Renal cortex interstitium (tissue), 11 donors: Measurements from ENCODE around the gene SOHLH1. TPM values are rescaled to one million over a fixed set of nuclear protein-coding genes. Genes with fewer than 3 reads are reported as not detected.
"Not testable (repeated sequence)": the region's sequence is repeated elsewhere in the genome, so short reads cannot be mapped to it uniquely, and the experiment has no call there.

Source experiments
- DNase-seq, 11 donors: peaks; one replicate each; pipeline ENCODE4 v3.0.0-alpha.2; 2013; ENCODE audit warnings: low read depth in 9 of 11, low spot score in 4 of 11; ENCODE audit errors: extremely low read depth in 1 of 11
- polyA plus RNA-seq, 3 donors: library from polyadenylated mRNA; unstranded; fragments of 120-200 nt; gene quantifications; one replicate each; pipeline ENCODE4 v1.2.1, GENCODE V29; 2013; ENCODE audit not compliant: insufficient read length in 3 of 3

Gene SOHLH1
- polyA plus RNA-seq, 3 donors = not detected

GRCh38 chr9:135690836-135691570 is 8.3 kb downstream of the SOHLH1 start:
- DNase-seq = no peak

DNA sequence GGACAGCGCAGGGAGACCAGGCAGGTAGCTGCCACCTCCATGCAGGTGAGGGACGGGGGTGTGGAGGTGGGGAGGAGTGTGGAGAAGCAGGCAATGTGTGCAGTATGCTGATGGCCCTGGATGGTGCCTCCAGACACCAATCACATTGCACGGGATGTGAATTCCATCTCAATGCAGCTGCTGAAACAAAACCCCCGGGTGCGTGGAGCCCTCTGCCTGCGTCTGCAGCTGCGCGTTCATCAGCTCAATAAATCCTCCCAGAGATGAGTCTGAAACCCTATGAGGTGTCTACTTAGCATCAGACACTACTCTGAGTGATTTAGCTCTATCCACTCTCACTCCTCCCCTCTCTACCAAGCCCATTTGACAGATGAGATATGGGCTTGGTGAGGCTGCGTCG is 10.3 kb downstream of the SOHLH1 start:
- no peak for DNase-seq

DNA sequence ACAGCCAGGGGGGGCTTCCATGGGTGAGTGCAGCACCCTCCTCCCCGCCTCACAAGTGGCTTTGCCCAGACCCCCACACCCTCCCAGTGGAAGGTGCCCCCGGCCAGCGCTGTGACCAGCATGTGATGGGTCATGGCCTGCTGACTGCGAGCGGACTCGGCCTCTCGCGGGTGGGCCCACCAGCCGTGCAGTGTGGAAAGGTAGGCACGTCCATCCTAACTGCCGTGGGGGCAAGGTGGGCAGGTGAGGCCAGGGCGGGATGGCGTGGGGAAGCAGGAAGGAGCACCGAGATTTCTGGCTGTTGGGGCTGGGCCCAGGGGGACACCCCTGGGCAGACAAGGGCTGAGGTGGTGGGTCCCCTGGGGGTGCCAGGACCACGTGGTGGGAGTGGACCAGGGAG is 12.1 kb downstream of the SOHLH1 start:
- no peak for DNase-seq

GRCh38 chr9:135684691-135685090 is 14.6 kb downstream of the SOHLH1 start:
- DNase-seq = no peak

- DNase-seq = no peak
Observed at GRCh38 chr9:135683401-135684034, 15.8 kb downstream of the SOHLH1 start.

DNA sequence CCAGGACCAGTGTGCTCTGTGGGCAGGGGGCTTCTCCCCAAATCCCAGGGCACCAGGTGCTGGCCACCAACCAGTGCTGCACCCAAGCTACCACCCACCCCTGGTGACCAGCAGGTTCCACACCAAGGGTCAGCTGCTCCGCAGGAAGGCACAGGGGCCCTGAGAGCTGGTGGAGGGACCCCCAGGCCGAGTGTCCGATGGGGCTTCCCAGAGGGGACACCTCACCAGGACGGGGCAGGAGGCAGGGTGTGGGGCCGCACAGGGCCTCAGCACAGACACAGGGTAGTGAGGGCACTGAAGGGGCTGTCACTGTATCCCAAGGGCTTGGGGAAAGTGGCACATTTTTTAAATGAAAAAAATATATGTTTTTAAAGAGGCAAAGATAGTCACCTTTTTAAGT is 18.1 kb downstream of the SOHLH1 start:
- DNase-seq = no peak

- DNase-seq = no peak
Observed at GRCh38 chr9:135680056-135680455, 19.2 kb downstream of the SOHLH1 start.

DNA sequence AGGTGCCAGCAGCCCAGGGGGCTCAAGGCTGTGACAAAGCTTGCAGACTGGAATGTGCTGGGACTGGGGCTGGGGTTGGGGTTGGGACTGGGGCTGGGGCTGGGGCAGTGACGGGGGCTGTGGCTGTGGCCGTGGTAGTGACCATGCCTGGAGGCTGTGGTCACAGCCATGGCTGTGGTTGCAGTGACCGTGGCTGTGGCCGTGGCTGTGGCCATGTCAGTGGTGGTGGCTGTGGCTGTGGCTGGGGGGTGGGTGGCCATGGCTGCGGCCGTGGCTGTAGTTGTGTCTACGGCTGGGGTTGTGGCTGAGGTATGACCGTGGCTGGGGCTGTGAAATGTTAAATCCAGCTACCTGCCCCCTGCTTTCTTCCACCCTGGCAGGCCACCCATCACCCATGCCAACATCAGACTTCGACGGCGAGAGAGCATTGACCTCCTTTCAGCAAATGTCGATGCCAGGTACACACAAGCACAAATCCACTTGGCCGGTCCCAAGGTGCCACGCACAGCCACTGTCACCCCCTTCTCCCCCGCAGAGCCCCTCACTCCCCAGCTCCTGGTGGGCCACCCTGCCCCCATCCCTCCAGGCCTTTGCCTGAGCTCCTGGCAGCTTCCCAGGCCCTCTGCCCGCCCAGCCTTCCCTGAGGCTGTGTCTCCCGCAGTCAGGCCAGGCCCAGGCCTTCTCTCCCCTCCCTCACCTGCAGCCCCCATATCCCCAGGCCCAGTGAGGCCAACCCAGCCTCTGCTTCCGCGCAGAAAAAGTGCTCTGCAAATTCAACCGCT is 20.9 kb downstream of the SOHLH1 start:
- DNase-seq = no peak

GRCh38 chr9:135677641-135678168 is 21.6 kb downstream of the SOHLH1 start:
- no peak for DNase-seq

- no peak for DNase-seq
Observed at GRCh38 chr9:135676891-135677290, 22.4 kb downstream of the SOHLH1 start.

DNA sequence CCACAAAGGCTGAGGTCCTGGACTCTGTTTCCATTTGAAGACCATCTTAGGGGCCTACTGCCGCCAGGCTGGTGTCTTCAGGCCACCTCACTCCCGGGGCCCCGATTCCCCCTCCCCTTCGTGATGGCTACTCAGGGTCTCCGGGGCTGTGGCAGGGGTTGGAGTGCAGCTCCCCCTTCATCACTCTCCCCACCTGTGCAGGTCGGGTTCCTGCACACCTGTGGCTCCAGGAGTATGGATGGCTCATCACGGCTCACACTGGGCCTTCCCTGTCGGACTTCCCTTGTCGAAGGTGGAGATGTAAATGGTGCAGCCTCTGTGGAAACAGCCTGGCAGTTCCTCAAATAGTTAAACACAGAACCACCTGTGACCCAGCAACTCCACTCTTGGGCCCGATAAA is 24.3 kb downstream of the SOHLH1 start:
- no peak for DNase-seq

DNA sequence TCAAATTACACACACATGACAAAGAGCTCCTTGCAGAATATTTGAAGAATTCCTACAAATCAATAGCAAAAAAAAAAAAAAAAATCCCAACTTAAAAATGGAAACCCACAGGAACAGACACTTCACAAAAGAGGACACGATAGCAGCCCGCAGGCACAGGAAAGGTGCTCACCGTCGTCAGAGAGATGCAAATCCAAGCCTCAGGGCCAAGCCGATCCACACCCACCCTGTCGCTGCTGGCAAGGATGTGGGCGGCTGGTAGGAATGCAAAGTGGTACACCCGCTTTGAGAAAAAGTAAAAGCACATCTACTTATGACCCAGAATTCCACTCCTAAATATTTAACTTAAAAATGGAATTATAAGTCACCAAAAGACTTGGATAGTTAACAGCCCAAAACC is 25.3 kb downstream of the SOHLH1 start:
- DNase-seq = no peak

DNA sequence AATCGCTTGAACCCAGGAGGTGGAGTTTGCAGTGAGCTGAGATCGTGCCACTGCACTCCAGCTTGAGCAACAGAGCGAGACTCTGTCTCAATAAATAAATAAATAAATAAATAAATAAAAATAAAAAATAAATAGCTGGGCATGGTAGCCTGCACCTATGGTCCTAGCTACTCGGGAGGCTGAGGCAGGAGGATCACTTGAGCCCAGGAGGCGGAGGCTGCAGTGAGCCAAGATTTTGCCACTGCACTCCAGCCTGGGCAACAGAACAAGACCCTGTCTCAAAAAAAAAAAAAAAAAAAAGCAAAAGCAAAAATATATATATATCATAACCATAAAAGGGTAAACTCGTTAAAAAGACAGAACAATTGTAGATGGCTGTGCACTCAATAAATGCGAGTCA is 26.5 kb downstream of the SOHLH1 start:
- DNase-seq = not testable (repeated sequence)

- no peak for DNase-seq
Observed at GRCh38 chr9:135671591-135672041, 27.7 kb downstream of the SOHLH1 start.

DNA sequence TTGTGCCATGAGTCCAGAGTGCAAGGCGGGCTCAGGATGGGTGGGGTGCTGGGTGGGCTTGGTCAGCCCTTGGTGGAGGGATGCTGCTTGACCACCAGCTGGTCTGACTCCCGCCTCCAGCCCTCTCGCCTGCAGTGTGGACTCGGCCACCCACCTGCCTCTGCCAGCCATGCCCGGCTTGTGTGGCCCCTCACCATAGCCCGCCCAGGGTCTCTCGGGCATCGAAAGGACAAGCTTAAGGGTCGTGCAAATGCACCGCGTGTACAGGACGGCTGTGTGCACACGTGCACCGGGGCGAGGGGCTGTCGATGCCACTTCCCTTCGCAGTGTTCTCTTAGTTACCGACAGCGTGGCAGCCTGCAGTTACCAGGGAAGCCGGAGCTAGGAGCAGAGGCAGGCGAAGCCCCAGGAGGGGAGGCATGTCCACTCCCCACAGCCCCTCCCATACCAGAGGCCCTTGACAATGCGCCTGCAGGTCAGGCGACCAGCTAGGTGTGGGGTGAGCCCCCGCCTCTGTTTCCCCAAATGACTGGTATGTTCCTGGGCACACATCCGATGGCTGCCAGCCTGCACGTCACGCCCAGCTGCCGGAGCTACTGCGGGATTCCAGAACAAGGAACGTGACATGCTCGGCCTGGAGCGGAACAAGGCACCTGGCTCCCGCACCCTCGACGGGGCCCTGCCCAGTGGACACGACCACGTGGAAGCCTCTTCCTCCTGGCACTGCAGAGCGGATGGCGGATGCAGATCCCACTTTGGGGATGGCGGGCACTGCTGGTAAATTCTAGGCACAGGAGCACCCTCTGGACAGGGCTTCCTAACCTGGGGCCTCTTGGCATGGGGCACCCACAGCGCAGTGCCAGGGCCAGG is 28.3 kb downstream of the SOHLH1 start:
- no peak for DNase-seq

- no peak for DNase-seq
Observed at GRCh38 chr9:135669616-135670285, 29.5 kb downstream of the SOHLH1 start.

- DNase-seq = not testable (repeated sequence)
Observed at GRCh38 chr9:135669018-135669417, 30.3 kb downstream of the SOHLH1 start.

DNA sequence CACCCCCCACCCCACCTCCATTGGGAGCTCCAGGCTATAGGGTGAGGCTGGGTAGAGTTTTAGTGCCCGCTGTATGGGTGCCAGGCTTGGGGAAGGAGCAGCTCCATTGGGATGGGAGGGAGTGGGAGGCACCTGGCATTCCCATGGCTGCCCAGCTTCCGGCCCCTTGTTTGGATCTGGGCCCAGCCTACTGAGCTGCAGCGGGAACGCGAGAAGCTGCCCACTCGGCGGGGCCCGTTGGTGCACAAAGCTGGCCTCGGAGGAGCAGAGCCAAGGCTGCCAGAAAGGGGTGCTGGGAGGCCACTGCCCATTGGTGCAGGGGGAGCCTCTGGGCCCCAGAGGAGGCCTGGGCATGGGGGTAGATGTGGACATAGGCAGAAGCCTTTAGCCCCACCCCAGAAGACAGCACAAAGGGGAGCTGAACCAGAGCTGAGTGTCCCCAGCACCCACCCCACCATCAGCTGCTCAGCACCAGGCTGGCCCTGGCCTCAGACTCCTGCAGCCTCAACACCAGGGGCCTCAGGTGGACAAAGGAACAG is 31.7 kb downstream of the SOHLH1 start:
- DNase-seq = no peak
